Gastroesophageal sphincter (tissue), 3 donors: ENCODE results near the gene ZP3.
"Not testable (repeated sequence)": the region's sequence is repeated elsewhere in the genome, so short reads cannot be mapped to it uniquely, and the experiment has no call there.

Experiments used
- EP300 ChIP-seq: sonication (generic); formaldehyde crosslinking; IDR thresholded peaks from one replicate; pipeline ENCODE4 v1.6.1; 2017; ENCODE audit warnings: antibody characterized with exemption, mild to moderate bottlenecking
- POLR2A ChIP-seq, 2 donors: fragments of 450-650 bp; IDR thresholded peaks; one replicate each; pipeline ENCODE4 v1.6.1; 2017; ENCODE audit warnings: antibody characterized with exemption in 2 of 2, mild to moderate bottlenecking in 2 of 2, moderate library complexity in 1 of 2
- TF ChIP-seq, protein P1 (sequence below), 4 experiments: fragments of 200-600 bp in 2 of 4; fragments of 450-650 bp in 2 of 4; sonication (generic) in 1 of 4; IDR thresholded peaks; one replicate each; pipeline ENCODE4 v1.5.1; 2017 to 2019; ENCODE audit warnings: antibody characterized with exemption in 4 of 4, mild to moderate bottlenecking in 2 of 4, moderate library complexity in 2 of 4

DNA sequence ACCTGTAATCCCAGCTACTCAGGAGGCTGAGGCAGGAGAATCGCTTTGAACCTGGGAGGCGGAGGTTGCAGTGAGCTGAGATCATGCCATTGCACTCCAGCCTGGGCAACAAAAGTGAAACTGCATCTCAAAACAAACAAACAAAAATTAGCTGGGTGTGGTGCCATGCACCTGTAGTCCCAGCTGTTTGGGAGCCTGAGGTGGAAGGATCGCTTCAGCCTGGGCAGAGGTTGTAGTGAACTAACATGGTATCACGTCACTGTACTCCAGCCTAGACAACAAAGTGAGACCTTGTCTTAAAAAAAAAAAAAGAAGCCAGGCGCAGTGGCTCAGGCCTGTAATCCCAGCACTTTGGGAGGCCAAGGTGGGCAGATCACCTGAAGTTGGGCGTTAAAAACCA lies 37.0 kb upstream of the ZP3 start:
- TF ChIP-seq, protein P1, sequence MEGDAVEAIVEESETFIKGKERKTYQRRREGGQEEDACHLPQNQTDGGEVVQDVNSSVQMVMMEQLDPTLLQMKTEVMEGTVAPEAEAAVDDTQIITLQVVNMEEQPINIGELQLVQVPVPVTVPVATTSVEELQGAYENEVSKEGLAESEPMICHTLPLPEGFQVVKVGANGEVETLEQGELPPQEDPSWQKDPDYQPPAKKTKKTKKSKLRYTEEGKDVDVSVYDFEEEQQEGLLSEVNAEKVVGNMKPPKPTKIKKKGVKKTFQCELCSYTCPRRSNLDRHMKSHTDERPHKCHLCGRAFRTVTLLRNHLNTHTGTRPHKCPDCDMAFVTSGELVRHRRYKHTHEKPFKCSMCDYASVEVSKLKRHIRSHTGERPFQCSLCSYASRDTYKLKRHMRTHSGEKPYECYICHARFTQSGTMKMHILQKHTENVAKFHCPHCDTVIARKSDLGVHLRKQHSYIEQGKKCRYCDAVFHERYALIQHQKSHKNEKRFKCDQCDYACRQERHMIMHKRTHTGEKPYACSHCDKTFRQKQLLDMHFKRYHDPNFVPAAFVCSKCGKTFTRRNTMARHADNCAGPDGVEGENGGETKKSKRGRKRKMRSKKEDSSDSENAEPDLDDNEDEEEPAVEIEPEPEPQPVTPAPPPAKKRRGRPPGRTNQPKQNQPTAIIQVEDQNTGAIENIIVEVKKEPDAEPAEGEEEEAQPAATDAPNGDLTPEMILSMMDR (IDR thresholded peaks at IDR 0.05), result not testable (repeated sequence)
- TF ChIP-seq POLR2A (IDR thresholded peaks at IDR 0.05); EP300: not testable (repeated sequence)
